AG04449 (cell line): Measurements from ENCODE around the gene SHH.

Source experiments
- CTCF ChIA-PET: fragments of 350-600 bp; formaldehyde crosslinking; extraction: SDS; loops from one replicate; lab custom pipeline; 2021; ENCODE audit warnings: antibody characterized with exemption; lab: Yijun Ruan, JAX
- POLR2A ChIA-PET: fragments of 400-600, 350-600 bp; formaldehyde crosslinking; extraction: SDS; loops from one replicate; lab custom pipeline; 2020; ENCODE audit warnings: antibody characterized with exemption, inconsistent platforms; lab: Yijun Ruan, JAX
- DNase-seq: peaks from one replicate; pipeline ENCODE4 v3.0.0-alpha.2; 2010; ENCODE audit warnings: low read depth, low spot score
- H3K4me3 ChIP-seq: 2 replicates; pipeline ENCODE4 v1.5.1; 2011; ENCODE audit warnings: low read depth, mild to moderate bottlenecking, control low read depth, low read length
- CTCF ChIP-seq: IDR thresholded peaks from one replicate; pipeline ENCODE4 v1.5.1; 2011; ENCODE audit warnings: mild to moderate bottlenecking, moderate library complexity, low read length, control low read depth, inconsistent platforms; ENCODE audit not compliant: insufficient read depth; ENCODE audit errors: missing control alignments

Gene SHH

GRCh38 chr7:155775691-155776090 is 36.6 kb downstream of the SHH start:
- POLR2A ChIA-PET = no interaction called here
- CTCF ChIA-PET = interaction anchor here (1.3 to 11.5 kb wide), 2 partner anchors 9 to 177 kb away, joined by 3 to 189 read pairs; no protein-coding TSS in a partner anchor
- no peak for TF ChIP-seq CTCF

GRCh38 chr7:155774947-155775346 is 37.3 kb downstream of the SHH start:
- ChIA-PET CTCF (interaction anchor here (11.5 kb wide), 1 partner anchor 176 kb away, joined by 189 read pairs; no protein-coding TSS in a partner anchor), POLR2A (no interaction called here)
- DNase-seq = no peak
- no peak overlapping the region for H3K4me3 ChIP-seq
- no peak for TF ChIP-seq CTCF

More at GRCh38 chr7:155775691-155776090, 36.6 kb downstream of the SHH start:
- H3K4me3 ChIP-seq = no peak overlapping the region
- DNase-seq = no peak

GRCh38 chr7:155773531-155773930 is 38.7 kb downstream of the SHH start:
- no peak for DNase-seq
- no peak for TF ChIP-seq CTCF
- ChIA-PET POLR2A (no interaction called here), CTCF (interaction anchor here (0.6 to 11.5 kb wide), 2 partner anchors 175 to 901 kb away, joined by 3 to 189 read pairs; no protein-coding TSS in a partner anchor)
- H3K4me3 ChIP-seq = no peak overlapping the region

GRCh38 chr7:155770241-155770640 is 42.0 kb downstream of the SHH start:
- TF ChIP-seq CTCF = no peak
- no peak overlapping the region for H3K4me3 ChIP-seq
- CTCF ChIA-PET = interaction anchor here (0.7 to 11.5 kb wide), 12 partner anchors 9 to 843 kb away, joined by 3 to 189 read pairs (median 4); no protein-coding TSS in a partner anchor
- DNase-seq = no peak
- POLR2A ChIA-PET = no interaction called here

GRCh38 chr7:155769701-155770100 is 42.6 kb downstream of the SHH start:
- no peak overlapping the region for H3K4me3 ChIP-seq
- peak; percentile 73 for DNase-seq
- TF ChIP-seq CTCF = no peak
- POLR2A ChIA-PET = no interaction called here
- CTCF ChIA-PET = interaction anchor here (0.7 to 11.5 kb wide), 11 partner anchors 10 to 1073 kb away, joined by 3 to 189 read pairs (median 4); no protein-coding TSS in a partner anchor

GRCh38 chr7:155766966-155767916 is 45.0 kb downstream of the SHH start:
- ChIA-PET POLR2A (no interaction called here), CTCF (interaction anchor here (0.6 to 11.5 kb wide), 20 partner anchors 8 to 1507 kb away, joined by 3 to 189 read pairs (median 4); no protein-coding TSS in a partner anchor)
- peak; percentile 3 for TF ChIP-seq CTCF
- no peak overlapping the region for H3K4me3 ChIP-seq
- no peak for DNase-seq
